ENCODE measurements around the gene TIGD7.

Gene TIGD7, protein sequence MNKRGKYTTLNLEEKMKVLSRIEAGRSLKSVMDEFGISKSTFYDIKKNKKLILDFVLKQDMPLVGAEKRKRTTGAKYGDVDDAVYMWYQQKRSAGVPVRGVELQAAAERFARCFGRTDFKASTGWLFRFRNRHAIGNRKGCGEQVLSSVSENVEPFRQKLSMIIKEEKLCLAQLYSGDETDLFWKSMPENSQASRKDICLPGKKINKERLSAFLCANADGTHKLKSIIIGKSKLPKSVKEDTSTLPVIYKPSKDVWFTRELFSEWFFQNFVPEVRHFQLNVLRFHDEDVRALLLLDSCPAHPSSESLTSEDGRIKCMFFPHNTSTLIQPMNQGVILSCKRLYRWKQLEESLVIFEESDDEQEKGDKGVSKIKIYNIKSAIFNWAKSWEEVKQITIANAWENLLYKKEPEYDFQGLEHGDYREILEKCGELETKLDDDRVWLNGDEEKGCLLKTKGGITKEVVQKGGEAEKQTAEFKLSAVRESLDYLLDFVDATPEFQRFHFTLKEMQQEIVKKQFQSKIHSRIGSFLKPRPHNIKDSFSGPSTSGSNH

DNA sequence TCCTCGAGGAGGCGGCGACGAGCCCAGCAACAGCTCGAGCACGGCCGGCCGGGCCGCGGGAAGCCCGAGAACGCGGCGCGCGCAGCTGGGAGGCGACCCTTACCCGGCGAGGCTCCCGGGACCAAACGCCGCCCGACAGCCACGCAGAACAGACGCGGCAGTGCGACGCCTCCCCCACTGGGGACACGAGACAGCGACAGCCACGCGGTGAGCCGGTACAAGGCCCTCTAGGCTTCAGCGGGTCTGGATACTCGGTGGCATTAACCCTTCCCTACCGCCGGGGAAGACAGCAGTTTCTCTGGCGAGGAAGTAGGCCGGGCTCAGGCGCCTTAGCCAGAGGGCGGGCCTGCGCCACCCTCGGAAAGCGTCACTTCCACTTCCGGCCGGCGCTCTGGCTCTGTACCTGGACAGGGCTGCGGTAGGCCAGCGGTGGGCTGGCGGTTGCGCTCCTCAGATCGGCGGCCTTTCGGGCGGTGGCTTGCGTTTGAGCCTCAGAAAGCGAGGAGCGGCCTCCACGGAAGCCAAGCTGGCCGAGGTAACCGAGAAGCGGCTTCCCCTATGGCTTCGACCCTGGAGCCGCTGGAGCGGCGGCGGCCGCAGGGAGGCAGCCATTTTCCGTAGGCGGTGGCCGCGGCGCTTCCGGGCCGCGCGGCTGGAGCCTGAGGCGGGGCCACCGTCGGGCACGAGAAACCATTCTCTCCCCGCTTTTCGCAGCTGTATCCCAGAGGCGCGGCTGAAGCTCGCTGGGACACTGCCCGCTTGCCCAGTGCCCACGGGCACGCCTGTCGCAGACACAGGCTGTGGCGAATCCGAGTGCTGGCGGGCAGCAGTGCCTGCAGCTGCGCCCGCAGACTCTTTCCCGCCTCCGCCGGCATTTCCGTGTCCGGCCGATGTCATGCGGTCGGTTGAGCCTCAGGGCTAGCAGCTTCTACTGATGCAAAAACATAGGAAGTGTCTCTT is at the start of gene TIGD7, which contains the start of gene ZNF75A:
TSS of gene TIGD7 (minus strand) at position 322 of the 960 bp plus-strand sequence. CDS start 4,816 bp downstream, outside the sequence.
TSS of gene ZNF75A (plus strand) at position 389 of the 960 bp plus-strand sequence. CDS start 2,932 bp downstream, outside the sequence.
- FAIRE-seq = no peak

DNA sequence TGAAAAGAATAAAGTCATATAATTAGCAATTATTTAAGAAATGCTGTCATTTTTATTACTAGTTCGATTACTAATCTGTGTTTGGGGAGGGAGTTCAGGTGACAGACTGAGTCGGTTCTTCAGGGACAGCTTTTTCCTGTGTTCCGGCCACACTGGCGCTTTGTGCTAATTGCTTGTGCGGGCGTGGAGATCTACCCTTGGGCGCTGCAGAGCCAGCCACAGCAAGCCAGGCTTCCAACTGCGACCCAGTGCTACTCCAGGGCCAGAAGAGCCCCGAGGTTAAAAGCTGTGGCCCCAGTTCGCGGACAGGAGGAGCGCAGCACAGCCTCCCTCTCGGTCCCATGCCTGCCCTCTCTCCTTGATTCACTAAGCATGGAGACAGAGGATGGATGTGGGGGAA is 43.9 kb upstream of the TIGD7 start:
- FAIRE-seq = no peak

DNA sequence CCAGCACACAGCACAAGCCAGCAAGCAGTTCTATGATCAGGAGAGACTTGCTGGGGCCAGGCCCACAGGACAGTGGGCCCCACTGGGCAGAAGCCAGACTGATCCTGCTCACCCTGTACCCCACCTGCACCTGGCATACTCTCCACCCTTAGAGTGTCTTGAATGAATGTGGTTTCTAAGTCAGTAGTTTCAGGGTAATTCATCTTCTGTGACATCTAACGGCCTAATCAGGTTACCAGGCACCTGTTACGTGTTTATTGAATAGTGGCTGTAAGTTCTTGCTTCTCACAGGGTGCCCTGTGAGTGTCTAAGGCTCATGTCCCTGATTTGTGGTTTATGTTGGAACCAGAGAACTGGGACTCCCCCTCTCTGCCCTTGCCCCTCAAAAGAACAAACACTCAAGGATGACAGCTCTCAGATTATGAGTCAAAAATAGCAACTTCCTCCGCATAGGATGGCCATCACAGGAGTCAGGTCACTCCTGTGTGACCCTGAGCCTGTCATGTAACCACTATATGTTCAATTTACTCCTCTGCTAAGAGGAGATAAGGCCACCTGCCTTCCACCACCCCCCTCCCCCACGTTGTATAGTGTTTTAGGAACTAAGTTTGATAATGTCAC is 43.4 kb upstream of the TIGD7 start:
- no peak for FAIRE-seq

DNA sequence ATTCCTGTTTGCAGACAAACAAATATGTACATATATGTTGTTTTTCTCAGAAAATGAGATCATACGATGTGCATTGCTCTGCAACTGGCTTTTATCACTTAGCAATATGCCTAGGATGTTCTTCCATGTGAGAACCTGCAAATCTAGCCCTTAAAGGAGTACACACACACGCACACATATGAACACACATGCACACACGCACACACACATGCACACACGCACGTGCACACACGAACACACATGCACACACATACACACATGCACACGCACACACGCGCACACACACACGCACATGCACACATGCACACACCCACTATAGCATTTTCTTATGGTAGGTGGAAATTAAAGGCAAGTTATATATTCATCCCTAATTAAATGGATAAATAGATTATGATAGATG is 42.4 kb upstream of the TIGD7 start:
- FAIRE-seq = no peak

DNA sequence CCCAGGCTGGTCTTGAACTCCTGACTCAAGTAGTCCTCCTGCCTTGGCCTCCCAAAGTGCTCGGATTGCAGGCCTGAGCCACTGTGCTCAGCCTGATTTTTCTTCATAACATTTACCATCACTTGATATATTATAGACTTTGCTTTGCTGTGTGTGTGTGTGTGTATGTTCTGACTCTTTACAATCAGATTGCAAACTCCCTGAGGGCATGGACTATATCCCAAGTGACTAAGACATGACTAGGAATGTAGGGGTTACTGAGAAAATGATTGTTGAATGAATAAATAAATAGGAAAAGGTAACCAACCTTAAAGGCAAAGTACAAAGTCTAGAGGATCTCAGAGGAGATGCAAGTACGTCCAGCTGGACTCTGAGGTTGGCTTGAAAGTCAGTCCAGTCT is 40.8 kb upstream of the TIGD7 start:
- no peak for FAIRE-seq

DNA sequence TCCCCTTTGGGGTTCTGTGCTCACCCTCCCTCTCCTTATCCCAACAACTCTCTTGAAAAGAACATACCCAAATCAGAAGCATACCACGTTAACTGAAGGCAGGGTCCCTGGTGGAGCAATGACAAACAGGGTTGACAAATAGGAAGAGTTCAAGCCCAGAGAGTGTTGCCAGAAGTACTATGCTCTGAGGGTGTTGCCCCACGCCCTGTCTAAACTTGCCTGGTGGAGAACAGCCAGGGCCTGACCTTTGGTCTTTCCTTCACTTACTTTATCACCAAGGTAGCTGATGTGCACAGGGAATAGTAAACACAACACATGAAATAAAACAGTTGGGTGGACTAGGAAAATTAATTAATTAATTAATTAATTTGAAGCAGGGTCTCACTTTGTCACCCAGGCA is 23.4 kb upstream of the TIGD7 start:
- no peak for FAIRE-seq

DNA sequence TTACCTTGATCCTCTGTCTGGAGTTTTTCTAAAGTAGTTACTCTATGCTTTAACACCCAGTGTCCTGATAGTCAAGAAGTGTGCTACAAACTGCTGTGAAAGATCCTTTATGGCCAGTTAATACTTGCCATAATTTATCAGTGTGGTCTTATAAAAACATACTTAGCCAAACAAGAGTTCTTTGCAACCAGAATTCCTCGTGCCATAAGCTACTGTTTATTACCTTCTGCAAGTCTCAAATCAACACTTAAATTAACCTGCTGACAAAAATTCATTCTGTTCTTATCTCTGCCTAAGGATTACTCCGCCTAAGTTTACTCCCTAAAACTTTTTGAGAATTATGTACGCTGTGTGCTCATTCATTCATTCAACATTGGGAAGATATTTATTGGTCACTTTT is 22.9 kb upstream of the TIGD7 start:
- no peak for FAIRE-seq

DNA sequence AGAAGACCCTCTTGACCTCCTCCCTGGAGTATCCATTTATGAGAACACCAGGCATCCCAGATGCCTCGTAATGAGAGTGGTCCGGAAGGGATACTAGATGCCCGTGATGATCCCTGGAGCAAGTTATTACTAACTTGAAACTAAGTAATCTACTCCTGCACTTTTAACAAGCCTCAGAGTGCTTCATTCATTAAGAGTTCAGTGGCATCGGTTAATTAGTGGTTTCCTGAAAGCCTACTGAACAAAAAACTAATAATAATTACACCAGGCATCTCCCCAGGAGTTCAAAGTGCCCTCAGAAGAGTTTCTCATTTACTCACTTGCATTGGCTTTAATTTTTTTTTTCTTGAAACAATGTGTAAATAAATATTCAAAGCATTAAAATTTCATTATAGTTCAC is 22.3 kb upstream of the TIGD7 start:
- no peak for FAIRE-seq

DNA sequence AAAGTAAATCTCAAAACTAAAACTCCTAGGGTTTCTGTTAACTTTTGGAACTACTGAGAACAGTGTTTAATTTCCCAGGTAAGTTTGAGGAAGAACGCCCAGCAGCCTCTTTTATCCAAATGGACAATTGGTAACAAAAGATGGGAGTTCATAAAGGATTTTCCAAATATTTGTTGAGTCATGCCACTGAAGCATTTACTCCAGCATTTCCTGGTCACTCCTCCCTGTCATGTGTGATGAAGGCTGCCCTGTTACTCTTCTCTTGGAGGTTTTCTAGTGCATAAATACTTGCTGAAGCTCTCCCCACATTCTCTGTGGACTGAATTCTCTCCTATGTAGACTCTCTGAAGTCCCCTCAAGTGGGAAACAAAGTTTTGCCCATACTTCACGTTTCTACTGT is 16.6 kb upstream of the TIGD7 start:
- FAIRE-seq = no peak

DNA sequence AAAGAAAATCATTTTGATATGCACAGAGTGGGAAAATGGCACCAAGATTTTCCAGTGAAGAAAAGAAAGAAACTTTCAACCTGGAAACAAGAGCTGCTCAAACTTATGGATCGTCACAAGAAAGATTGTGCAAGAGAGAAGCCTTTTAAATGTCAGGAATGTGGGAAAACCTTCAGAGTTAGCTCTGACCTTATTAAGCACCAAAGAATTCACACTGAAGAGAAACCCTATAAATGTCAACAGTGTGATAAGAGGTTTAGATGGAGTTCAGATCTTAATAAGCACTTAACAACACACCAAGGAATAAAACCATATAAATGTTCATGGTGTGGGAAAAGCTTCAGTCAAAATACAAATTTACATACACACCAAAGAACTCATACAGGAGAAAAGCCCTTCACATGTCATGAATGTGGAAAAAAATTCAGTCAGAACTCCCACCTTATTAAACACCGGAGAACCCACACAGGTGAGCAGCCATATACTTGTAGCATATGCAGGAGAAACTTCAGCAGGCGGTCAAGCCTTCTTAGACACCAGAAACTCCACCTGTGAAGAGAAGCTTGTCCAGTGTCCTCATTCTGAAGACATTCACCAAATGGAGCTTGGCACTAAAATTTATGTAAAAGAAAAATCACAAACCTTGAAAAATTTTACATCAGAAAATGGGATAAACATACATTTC is 12.2 kb upstream of the TIGD7 start:
- no peak for FAIRE-seq

DNA sequence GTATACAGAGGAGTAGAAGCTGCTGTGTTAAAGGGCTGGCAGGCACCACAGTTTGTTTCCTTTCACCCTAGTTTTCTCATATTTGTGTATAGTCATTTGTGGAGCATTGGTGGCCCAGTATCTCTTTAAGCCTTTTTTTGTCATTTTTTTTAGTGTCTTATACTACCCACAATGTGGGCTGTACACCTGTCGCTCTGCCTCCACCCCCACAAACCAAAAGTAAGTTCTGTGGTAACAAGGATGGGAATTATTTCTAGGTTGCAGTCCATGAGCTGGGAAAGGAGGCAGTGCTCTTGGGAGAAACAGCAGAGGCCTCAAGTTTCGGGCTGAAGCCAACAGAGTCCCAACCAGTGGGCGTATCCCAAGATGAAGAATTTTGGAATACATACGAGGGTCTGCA is 6.3 kb upstream of the TIGD7 start:
- FAIRE-seq = no peak

DNA sequence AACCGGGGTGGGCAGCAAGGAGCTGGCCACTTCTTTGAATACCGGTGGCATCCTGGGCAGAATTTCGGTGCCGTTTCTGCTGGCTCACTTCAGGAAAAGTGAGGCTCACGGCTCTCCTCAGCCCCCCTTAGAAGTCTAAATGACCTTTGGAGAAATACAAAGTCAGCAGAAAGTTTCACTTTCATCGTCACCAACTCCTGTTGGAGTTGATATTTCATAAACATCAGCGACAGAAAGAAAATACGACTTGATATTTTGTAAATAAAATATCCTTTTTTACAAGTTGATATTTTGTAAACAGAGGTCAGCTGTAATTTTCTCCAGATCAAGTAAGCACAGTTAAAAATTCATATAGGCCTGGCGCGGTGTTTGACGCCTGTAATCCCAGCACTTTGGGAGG is 848 bp upstream of the TIGD7 start:
- FAIRE-seq = no peak

DNA sequence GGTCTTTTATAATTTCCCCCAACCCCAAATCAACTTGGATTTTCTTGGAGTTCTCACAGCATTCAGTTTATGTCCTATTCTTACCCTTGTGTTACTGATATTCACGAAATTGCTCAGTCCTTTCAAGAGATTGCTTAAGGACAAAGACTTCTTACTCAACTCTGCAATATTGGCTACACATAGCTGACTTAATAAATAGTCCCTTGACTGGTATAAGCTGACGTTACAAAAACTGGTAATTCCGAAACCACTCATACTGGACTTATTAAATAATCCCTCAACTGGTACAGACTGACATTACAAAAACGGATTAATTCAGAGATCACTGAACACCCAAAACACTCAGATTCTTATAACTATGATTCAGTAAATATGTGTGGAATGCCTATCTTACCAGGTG is 860 bp downstream of the TIGD7 start:
- no peak for FAIRE-seq

DNA sequence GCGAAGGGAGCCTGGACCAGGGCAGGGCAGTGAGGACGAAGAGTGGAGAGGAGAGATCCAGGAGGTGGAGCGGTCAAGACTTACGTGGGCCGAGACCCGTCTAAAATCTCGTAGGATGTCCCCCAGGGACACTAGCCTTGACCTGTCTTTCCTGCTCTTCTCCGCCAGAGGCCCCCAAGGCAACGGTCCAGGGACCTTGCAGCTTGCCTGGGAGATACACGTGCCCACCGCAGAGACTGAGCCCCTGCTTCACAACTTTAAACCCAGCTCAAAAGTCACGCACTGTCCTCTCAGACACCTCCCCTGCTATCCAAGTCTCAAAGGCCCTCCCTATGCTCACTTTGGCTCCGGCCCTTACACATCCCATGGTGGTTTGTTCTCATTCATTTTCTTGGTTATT is 9.4 kb downstream of the TIGD7 start:
- FAIRE-seq = no peak

DNA sequence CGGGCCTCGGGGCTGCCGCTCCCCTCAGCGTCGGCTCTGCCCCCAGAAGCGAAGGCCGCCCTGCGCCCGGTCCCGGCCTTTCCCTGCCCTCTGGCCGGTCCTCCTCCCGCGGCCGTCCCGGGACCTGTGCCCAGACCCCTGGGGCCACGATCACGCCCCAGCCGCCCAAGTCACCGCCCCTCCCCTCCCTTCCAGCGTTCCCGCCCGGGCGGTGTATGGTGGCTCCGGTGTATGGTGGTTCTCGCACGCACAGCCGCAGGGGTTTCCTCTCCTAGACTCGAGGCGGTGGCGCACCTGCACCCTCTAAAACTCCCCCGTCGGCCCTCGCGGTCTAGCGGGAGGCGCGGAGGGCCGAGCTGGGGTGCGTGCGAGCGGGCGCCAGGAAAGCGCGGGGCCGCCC is 10.0 kb downstream of the TIGD7 start:
- FAIRE-seq = no peak

DNA sequence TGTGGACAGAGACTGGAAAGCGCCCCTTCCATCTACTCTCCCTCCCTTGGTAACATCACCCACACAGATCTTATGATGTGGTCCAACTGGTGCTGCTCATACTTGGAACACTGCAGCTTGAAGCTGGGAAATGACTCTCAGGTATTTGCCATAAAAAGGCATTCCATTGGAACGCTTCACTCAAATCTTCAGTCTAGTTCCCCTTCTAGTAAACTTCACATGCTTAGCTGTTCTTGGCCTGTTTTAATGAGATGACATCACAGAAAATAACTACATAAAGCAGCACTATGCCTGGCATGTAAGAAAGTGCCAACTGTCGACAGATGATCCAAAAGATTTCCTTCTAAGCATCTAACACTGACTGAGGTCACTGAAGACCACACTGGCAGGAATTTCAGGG is 12.6 kb downstream of the TIGD7 start:
- no peak for FAIRE-seq

DNA sequence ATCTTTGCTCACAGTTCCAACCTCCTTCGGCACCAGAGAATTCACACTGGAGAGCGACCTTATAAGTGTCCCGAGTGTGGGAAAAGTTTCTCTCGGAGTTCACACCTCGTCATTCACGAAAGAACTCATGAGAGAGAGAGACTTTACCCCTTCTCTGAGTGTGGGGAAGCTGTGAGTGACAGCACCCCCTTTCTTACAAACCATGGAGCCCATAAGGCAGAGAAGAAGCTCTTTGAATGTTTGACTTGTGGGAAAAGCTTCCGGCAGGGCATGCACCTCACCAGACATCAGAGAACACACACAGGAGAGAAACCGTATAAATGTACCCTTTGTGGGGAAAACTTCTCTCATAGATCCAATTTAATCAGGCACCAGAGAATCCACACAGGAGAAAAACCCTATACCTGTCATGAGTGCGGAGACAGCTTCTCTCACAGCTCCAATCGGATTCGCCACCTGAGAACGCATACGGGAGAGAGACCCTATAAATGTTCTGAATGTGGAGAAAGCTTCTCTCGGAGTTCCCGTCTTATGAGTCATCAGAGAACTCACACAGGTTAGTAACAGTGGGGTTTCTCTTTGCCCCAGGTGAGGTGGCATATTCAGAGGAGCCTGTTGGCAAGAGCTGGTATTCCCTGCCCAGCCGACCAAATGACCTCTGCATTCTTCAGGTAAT is 15.1 kb downstream of the TIGD7 start:
- no peak for FAIRE-seq

DNA sequence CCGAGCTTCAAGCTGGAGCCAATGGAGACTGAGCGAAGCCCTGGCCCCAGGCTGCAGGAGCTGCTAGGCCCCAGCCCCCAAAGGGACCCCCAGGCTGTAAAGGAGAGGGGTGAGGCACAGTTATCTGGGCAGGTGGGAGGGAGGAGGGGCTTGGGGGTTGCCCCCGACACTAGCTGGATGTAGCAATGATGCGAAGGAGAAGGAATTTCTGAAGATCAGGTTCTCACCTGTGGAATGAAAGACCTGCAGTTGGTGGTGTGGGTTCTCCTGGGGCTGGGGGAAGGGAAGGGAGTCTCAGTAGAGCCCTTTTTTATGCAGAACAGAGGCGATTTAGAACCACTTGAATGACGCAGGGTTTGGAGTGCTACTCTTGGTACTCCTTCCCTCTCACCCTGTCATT is 20.1 kb downstream of the TIGD7 start:
- no peak for FAIRE-seq

DNA sequence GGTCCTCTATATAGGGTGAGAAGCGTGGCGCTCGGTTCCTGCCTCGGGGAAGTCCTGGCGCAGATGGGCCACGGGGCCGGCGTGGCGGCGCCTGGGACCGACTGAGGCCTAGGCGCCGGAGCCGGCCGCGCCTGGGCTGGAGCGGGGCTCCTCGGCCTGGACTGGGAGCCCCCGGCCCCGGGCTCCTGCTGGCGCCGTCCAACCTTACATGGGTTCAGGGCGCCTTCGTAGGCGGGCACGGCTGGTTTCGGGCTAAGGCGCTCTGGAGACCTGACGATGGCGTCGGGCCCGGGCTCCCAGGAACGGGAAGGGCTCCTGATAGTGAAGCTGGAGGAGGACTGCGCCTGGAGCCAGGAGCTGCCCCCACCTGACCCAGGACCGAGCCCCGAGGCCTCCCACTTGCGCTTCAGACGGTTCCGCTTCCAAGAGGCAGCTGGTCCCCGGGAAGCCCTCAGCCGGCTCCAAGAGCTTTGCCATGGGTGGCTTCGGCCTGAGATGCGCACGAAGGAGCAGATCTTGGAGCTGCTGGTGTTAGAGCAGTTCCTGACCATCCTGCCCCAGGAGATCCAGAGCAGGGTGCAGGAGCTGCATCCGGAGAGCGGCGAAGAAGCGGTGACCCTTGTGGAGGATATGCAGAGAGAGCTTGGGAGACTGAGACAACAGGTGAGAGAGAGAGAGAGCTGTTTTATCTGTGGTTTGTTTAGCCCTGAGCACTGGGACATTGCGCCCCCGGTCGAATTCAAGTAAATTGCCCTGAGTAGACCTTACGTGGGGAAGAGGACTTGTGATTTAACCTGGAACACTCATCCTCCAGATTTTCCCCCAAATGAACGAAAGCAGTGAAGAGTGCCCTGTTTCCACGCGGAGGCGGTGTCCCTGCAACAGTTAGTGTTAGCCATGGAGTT is 21.4 kb downstream of the TIGD7 start:
- no peak for FAIRE-seq

DNA sequence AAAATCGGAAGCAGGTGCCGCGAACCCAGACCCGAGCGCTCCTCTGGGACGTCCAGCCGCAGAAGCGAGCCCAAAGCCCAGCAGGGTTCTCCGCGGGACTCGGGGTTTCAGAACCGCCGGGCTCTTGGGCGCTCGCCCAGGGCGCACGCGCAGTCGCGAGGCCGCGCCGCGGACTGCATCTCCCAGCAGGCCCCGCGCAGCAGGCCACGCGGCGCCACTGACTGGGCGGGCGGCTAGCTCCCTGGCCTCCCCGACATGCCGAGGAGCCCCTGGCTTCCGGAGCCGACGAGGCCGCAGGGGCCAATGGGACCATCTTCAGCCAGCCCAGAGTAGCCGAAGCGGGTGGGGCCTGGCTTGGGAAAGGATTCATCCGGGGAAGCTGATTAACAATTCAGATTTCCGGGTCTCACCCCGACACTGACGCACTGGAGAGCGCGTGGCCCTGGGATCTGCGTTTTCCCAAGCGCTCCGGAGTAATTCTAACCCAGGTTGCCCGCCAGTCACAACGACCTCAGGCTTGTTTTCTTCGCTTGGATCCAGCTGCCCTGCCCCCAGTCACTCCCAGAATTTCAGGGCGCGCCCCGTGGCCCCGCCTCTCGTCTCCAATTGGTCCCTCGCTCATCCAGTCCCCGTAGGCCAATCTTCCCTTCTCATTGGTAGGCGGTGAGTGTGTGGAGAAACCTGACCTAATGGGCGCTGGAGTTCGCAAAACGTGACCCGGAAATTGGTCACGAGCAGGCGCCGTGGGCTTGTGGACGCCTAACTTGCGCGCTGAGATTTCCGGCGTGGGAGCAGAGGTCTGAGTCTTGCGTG is 22.3 kb downstream of the TIGD7 start, which contains the start of gene ZNF263:
TSS of gene ZNF263 (plus strand) at position 762 of the 813 bp plus-strand sequence. CDS start 328 bp downstream, outside the sequence.
- peak; percentile 94 for FAIRE-seq

Measured in endometrium (tissue), 2 donors.